Smooth muscle cell (in vitro differentiated cells): ENCODE data around the gene CREG2. TPM values are rescaled to one million over a fixed set of nuclear protein-coding genes. Genes with fewer than 3 reads are reported as not detected.

Experiments
- DNase-seq: peaks from one replicate; lab custom pipeline; 2025; ENCODE audit not compliant: unreplicated experiment; lab: John Stamatoyannopoulos, UW
- H2AFZ ChIP-seq: fragments of 200-600 bp; sonication (generic); 2 replicates; pipeline ENCODE4 v1.6.0; 2016; ENCODE audit warnings: antibody characterized with exemption, low read depth, mild to moderate bottlenecking
- H3F3A ChIP-seq: fragments of 200-600 bp; sonication (generic); 2 replicates; pipeline ENCODE4 v1.6.0; 2017; ENCODE audit warnings: antibody characterized with exemption, low read depth
- H3K27ac ChIP-seq: fragments of 200-600 bp; sonication (generic); 2 replicates; pipeline ENCODE4 v1.5.1; 2016; ENCODE audit warnings: low read depth, mild to moderate bottlenecking
- H3K27me3 ChIP-seq: fragments of 200-600 bp; sonication (generic); 2 replicates; pipeline ENCODE4 v1.6.1; 2016; ENCODE audit warnings: low read depth, mild to moderate bottlenecking
- H3K36me3 ChIP-seq: fragments of 200-600 bp; sonication (generic); 2 replicates; pipeline ENCODE4 v1.5.1; 2016; ENCODE audit warnings: low read depth
- H3K4me1 ChIP-seq: fragments of 200-600 bp; sonication (generic); 2 replicates; pipeline ENCODE4 v1.5.1; 2016; ENCODE audit warnings: low read depth
- H3K4me2 ChIP-seq: fragments of 200-600 bp; sonication (generic); 2 replicates; pipeline ENCODE4 v1.6.0; 2016; ENCODE audit warnings: mild to moderate bottlenecking
- H3K4me3 ChIP-seq: fragments of 200-600 bp; sonication (generic); 2 replicates; pipeline ENCODE4 v1.5.1; 2016; ENCODE audit warnings: mild to moderate bottlenecking
- H3K79me2 ChIP-seq: fragments of 200-600 bp; sonication (generic); 2 replicates; pipeline ENCODE4 v1.6.0; 2016; ENCODE audit warnings: low read depth, mild to moderate bottlenecking
- H3K9ac ChIP-seq: fragments of 200-600 bp; sonication (generic); 2 replicates; pipeline ENCODE4 v1.6.0; 2016; ENCODE audit warnings: low read depth
- H3K9me3 ChIP-seq: fragments of 200-600 bp; sonication (generic); replicated peaks from 2 replicates; pipeline ENCODE4 v1.5.1; 2016; ENCODE audit warnings: low read depth
- H4K20me1 ChIP-seq: fragments of 200-600 bp; sonication (generic); 2 replicates; pipeline ENCODE4 v1.6.0; 2016; ENCODE audit warnings: low read depth
- CTCF ChIP-seq: fragments of 200-600 bp; sonication (generic); IDR thresholded peaks from 2 replicates; pipeline ENCODE4 v1.5.1; 2017; ENCODE audit warnings: borderline replicate concordance, mild to moderate bottlenecking, antibody characterized with exemption; ENCODE audit not compliant: insufficient read depth, poor library complexity, severe bottlenecking
- WGBS: methylation state at CpG from one replicate; pipeline ENCODE4 v1.1.7; 2016; ENCODE audit warnings: low lambda C conversion rate; 5-methylcytosine and 5-hydroxymethylcytosine counted together
- polyA plus RNA-seq: library from polyadenylated mRNA; unstranded; fragments of >200 nt; fragmentation: Nextera tagmentation; extraction: Ambion mirVana; gene quantifications from 2 replicates; pipeline ENCODE4 v1.2.1, GENCODE V29; 2016
- total RNA-seq: library from RNA; depleted of rRNA; stranded (reverse); fragments of >200 nt; gene quantifications from 2 replicates; pipeline ENCODE4 v1.2.3, GENCODE V29; 2014

The CREG2 gene
- total and polyA plus RNA-seq, 2 experiments from 2014 or later: 0.62 to 1.2 TPM

GRCh38 chr2:101432411-101433181, 45.3 kb upstream of the CREG2 start:
- H4K20me1 ChIP-seq: no peaks in the 10 kb centered on the region
- no peak overlapping the region for H3K4me2 ChIP-seq
- H3K27ac ChIP-seq: no peak overlapping the region
- no peaks in the 10 kb centered on the region for H3K9me3 ChIP-seq
- H3K9ac ChIP-seq: no peak overlapping the region
- no peaks in the 10 kb centered on the region for H3K79me2 ChIP-seq
- 90% methylated on average over 20 of the region's 20 CpGs for WGBS
- no peaks in the 10 kb centered on the region for H3K36me3 ChIP-seq
- TF ChIP-seq CTCF: no peak
- H3K27me3 ChIP-seq: no peaks in the 10 kb centered on the region
- DNase-seq: no peak
- no peaks in the 10 kb centered on the region for H3F3A ChIP-seq
- H3K4me1 ChIP-seq: peaks cover 7% of the 10 kb centered on the region
- no peak overlapping the region for H2AFZ ChIP-seq
- H3K4me3 ChIP-seq: no peak overlapping the region

- H3K27me3 ChIP-seq: no peaks in the 10 kb centered on the region
- H3K9me3 ChIP-seq: no peaks in the 10 kb centered on the region
- WGBS: 70% methylated on average over 4 of the region's 4 CpGs
- no peak overlapping the region for H3K27ac ChIP-seq
- H2AFZ ChIP-seq: no peak overlapping the region
- no peak for DNase-seq
- no peaks in the 10 kb centered on the region for H3F3A ChIP-seq
- H3K4me3 ChIP-seq: no peak overlapping the region
- H4K20me1 ChIP-seq: no peaks in the 10 kb centered on the region
- peaks cover 7% of the 10 kb centered on the region for H3K4me1 ChIP-seq
- no peak overlapping the region for H3K4me2 ChIP-seq
- TF ChIP-seq CTCF: no peak
- H3K36me3 ChIP-seq: no peaks in the 10 kb centered on the region
- H3K9ac ChIP-seq: no peak overlapping the region
- H3K79me2 ChIP-seq: no peaks in the 10 kb centered on the region
Measured at GRCh38 chr2:101431486-101431885, 44.2 kb upstream of the CREG2 start.

- Histone ChIP-seq H4K20me1 (no peaks in the 10 kb centered on the region), H3F3A (no peaks in the 10 kb centered on the region), H3K4me3 (no peak overlapping the region), H3K79me2 (no peaks in the 10 kb centered on the region), H3K27ac (no peak overlapping the region), H3K4me1 (peaks cover 2% of the 10 kb centered on the region), H3K9ac (no peak overlapping the region), H2AFZ (no peak overlapping the region), H3K27me3 (no peaks in the 10 kb centered on the region), H3K9me3 (no peaks in the 10 kb centered on the region), H3K36me3 (no peaks in the 10 kb centered on the region), H3K4me2 (no peak overlapping the region)
- no peak for DNase-seq
- WGBS: 100% methylated on average over 2 of the region's 2 CpGs
- no peak for TF ChIP-seq CTCF
Measured at GRCh38 chr2:101430156-101430555, 42.9 kb upstream of the CREG2 start.

- Histone ChIP-seq H3K4me3 (no peak overlapping the region), H3K9ac (no peak overlapping the region), H3K4me2 (no peak overlapping the region), H3F3A (no peaks in the 10 kb centered on the region), H3K4me1 (no peaks in the 10 kb centered on the region), H3K9me3 (no peaks in the 10 kb centered on the region), H3K79me2 (no peaks in the 10 kb centered on the region), H2AFZ (no peak overlapping the region), H3K36me3 (no peaks in the 10 kb centered on the region), H4K20me1 (no peaks in the 10 kb centered on the region), H3K27ac (no peak overlapping the region), H3K27me3 (no peaks in the 10 kb centered on the region)
- 95% methylated on average over 6 of the region's 6 CpGs for WGBS
- TF ChIP-seq CTCF: no peak
- no peak for DNase-seq
Measured at GRCh38 chr2:101429453-101429852, 42.1 kb upstream of the CREG2 start.
